ENCODE results near the gene TRAPPC12.

- TF ChIP-seq POLR2AphosphoS5 (IDR thresholded peaks at IDR 0.05; ENCODE audit: low read depth, low read length): no peak
- TF ChIP-seq TAF1 (IDR thresholded peaks at IDR 0.05; ENCODE audit: borderline replicate concordance, low read depth, low read length): no peak
Measured at GRCh38 chr2:3349211-3349693, 30.2 kb upstream of the TRAPPC12 start.

Measured in GM12892 (cell line).